ENCODE data around the gene DYNLT4.

DNA sequence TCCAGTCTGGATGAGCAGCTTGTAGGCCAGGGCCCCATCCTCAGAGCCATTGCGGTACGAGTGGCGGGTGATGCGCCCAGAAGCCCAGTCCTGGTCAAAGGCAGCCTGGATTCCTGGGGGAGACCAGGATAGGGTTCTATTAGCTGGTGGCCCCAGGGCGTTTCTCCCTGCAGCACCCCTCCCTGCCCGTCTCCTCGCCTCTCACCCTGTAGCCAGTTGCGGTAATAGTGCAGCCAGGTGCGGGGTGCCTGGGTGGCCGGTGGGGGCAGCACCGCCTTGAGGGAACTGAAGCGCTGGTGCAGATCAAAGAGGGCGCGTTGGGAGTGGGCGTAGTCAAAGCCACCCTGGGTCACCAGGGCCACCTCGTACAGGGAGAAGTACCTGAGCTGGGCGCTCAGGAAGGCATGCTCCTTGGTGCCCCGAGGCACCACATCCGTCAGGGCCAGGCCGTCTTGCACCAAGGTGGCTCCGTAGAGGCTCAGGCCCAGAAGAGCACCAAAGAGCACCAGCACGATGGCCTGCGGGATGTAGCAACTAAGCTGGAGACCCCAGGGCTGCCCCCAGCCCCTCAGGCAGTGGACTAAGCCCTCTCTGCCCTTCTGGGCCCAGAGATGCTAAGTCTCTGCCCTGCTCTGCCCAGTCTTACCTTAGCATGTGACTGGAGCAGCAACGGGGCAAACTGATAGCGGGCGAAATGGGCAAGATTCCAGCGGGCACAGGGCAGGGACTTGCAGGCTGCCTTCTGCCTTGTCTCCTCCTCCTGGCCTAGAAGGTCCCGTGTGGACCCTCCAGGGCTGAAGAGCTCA, 20.2 kb upstream of the DYNLT4 start:
- no peak for TF ChIP-seq CTCF (conservative IDR thresholded peaks at IDR 0.05)
- no peak for TF ChIP-seq EZH2 (IDR thresholded peaks at IDR 0.05; ENCODE audit: low read depth)

Measured in PC-9 (cell line).